HCT116 (cell line): ENCODE data around the gene EEFSEC. TPM values are rescaled to one million over a fixed set of nuclear protein-coding genes. Genes with fewer than 3 reads are reported as not detected.

Source experiments
- ATAC-seq: fragments of 200-7000 bp; cut with Tn5 transposase; 2 replicates; pipeline ENCODE4 v1.9.1; 2020; ENCODE audit warnings: mild to moderate bottlenecking, moderate library complexity
- BruUV-seq: library from RNA; stranded (reverse); fragments of 400-500 nt; replicated peaks from 2 replicates; lab custom pipeline; 2021; lab: Mats Ljungman, UMichigan
- CTCF ChIA-PET: fragments of 300-600 bp; sonication (Branson Sonifier 250); formaldehyde crosslinking; loops from one replicate; lab custom pipeline; 2021; ENCODE audit warnings: antibody characterized with exemption; lab: Charles Lee
- POLR2A ChIA-PET: fragments of 300-600, 350-600 bp; sonication (Branson Sonifier 250); formaldehyde crosslinking; loops from one replicate; lab custom pipeline; 2021; ENCODE audit warnings: antibody characterized with exemption; lab: Charles Lee
- RAD21 ChIA-PET, 2 experiments: fragments of 300-600 bp; sonication (Branson Sonifier 250); formaldehyde crosslinking; loops; one replicate each; lab custom pipeline; 2023; ENCODE audit warnings: low total read pairs in 2 of 2; ENCODE audit not compliant: uncharacterized antibody in 2 of 2, unreplicated experiment in 2 of 2, low non-redundant PET in 1 of 2; lab: Charles Lee
- DNase-seq: peaks from one replicate; pipeline ENCODE4 v3.0.0-alpha.2; 2010; ENCODE audit warnings: low read depth, low spot score
- H2AFZ ChIP-seq: fragments of 200-600 bp; shearing (Covaris generic), sonication (generic); 2 replicates; pipeline ENCODE4 v1.6.1; 2017; ENCODE audit warnings: low read depth, mixed run types, mixed read lengths, antibody characterized with exemption, low read length; ENCODE audit not compliant: poor library complexity, severe bottlenecking
- H3K27ac ChIP-seq: 2 replicates; pipeline ENCODE4 v1.5.1; 2012; ENCODE audit warnings: low read depth, low read length
- H3K27me3 ChIP-seq: fragments of 200-600 bp; sonication (generic); 2 replicates; pipeline ENCODE4 v1.6.1; 2016; ENCODE audit warnings: mixed run types, low read length, mixed read lengths; ENCODE audit not compliant: insufficient read depth
- H3K36me3 ChIP-seq, 2 experiments: fragments of 200-500 bp in 1 of 2; fragments of 200-600 bp in 1 of 2; sonication (Bioruptor generic) in 1 of 2; sonication (generic) in 1 of 2; 2 replicates each; pipeline versions ENCODE4 v1.5.1 to v1.6.1; 2014 to 2016; ENCODE audit warnings: low read length in 2 of 2, inconsistent platforms in 1 of 2, mixed read lengths in 1 of 2, mixed run types in 1 of 2; ENCODE audit not compliant: insufficient read depth in 2 of 2, control insufficient read depth in 1 of 2
- H3K4me1 ChIP-seq, 2 experiments: fragments of 200-600 bp in 1 of 2; sonication (generic) in 1 of 2; 2 replicates each; pipeline versions ENCODE4 v1.5.1 to v1.6.1; 2012 to 2017; ENCODE audit warnings: low read length in 2 of 2, inconsistent platforms in 1 of 2, mild to moderate bottlenecking in 1 of 2, mixed read lengths in 1 of 2, mixed run types in 1 of 2, moderate library complexity in 1 of 2; ENCODE audit not compliant: insufficient read depth in 2 of 2, control insufficient read depth in 1 of 2
- H3K4me2 ChIP-seq: fragments of 200-600 bp; sonication (generic); 2 replicates; pipeline ENCODE4 v1.6.1; 2017; ENCODE audit warnings: mixed run types, low read length, mixed read lengths
- H3K4me3 ChIP-seq, 2 experiments: fragments of 200-600 bp in 1 of 2; sonication (generic) in 1 of 2; replicated peaks in 1 of 2; 2 replicates each; pipeline ENCODE4 v1.5.1; 2011 to 2016; ENCODE audit warnings: low read length in 2 of 2, control low read depth in 1 of 2, low read depth in 1 of 2, mild to moderate bottlenecking in 1 of 2, mixed read lengths in 1 of 2, mixed run types in 1 of 2
- H3K79me2 ChIP-seq: fragments of 200-600 bp; sonication (generic); 2 replicates; pipeline ENCODE4 v1.6.1; 2017; ENCODE audit warnings: mild to moderate bottlenecking, mixed run types, low read length, moderate library complexity, mixed read lengths; ENCODE audit not compliant: insufficient read depth
- H3K9ac ChIP-seq: fragments of 200-600 bp; sonication (generic); 2 replicates; pipeline ENCODE4 v1.6.1; 2016; ENCODE audit warnings: low read length, mixed read lengths
- H3K9me2 ChIP-seq: fragments of 200-600 bp; sonication (generic), shearing (Covaris generic); 2 replicates; pipeline ENCODE4 v1.6.1; 2017; ENCODE audit warnings: mixed run types, mild to moderate bottlenecking, moderate library complexity; ENCODE audit not compliant: insufficient read depth
- H3K9me3 ChIP-seq, 2 experiments: fragments of 200-500 bp in 1 of 2; fragments of 200-600 bp in 1 of 2; sonication (Bioruptor generic) in 1 of 2; sonication (generic) in 1 of 2; 2 replicates each; pipeline ENCODE4 v1.6.1; 2014 to 2017; ENCODE audit warnings: low read length in 2 of 2, mixed read lengths in 2 of 2, inconsistent platforms in 1 of 2, low read depth in 1 of 2, mild to moderate bottlenecking in 1 of 2, mixed run types in 1 of 2, moderate library complexity in 1 of 2; ENCODE audit not compliant: control insufficient read depth in 1 of 2, insufficient read depth in 1 of 2
- H4K20me1 ChIP-seq: fragments of 200-600 bp; sonication (generic), shearing (Covaris generic); 2 replicates; pipeline ENCODE4 v1.6.1; 2017; ENCODE audit warnings: mixed run types, mild to moderate bottlenecking, moderate library complexity; ENCODE audit not compliant: insufficient read depth
- ATF3 ChIP-seq: IDR thresholded peaks from 2 replicates; pipeline ENCODE4 v1.6.1; 2012
- CEBPB ChIP-seq: IDR thresholded peaks from 2 replicates; pipeline ENCODE4 v1.6.1; 2012; ENCODE audit warnings: low read depth
- EGR1 ChIP-seq: IDR thresholded peaks from 2 replicates; pipeline ENCODE4 v1.6.1; 2012; ENCODE audit warnings: low read depth
- EZH2 ChIP-seq: fragments of 200-600 bp; sonication (generic); IDR thresholded peaks from 2 replicates; pipeline ENCODE4 v1.6.1; 2017; ENCODE audit warnings: antibody characterized with exemption, mixed run types
- EZH2phosphoT487 ChIP-seq: fragments of 200-600 bp; IDR thresholded peaks from 2 replicates; pipeline ENCODE4 v1.6.1; 2018; ENCODE audit warnings: antibody characterized with exemption, borderline replicate concordance
- JUND ChIP-seq: IDR thresholded peaks from 2 replicates; pipeline ENCODE4 v1.6.1; 2012
- MAX ChIP-seq: IDR thresholded peaks from 2 replicates; pipeline ENCODE4 v1.6.1; 2012
- POLR2A ChIP-seq: IDR thresholded peaks from 2 replicates; pipeline ENCODE4 v1.7.0; 2011; ENCODE audit warnings: borderline replicate concordance; ENCODE audit not compliant: insufficient read depth, insufficient read length; ENCODE audit errors: extremely low read depth
- POLR2AphosphoS5 ChIP-seq: IDR thresholded peaks from 2 replicates; pipeline ENCODE4 v1.6.1; 2011; ENCODE audit warnings: mild to moderate bottlenecking, low read depth, low read length, moderate library complexity
- RAD21 ChIP-seq: IDR thresholded peaks from 2 replicates; pipeline ENCODE4 v1.6.1; 2012; ENCODE audit warnings: low read depth, mild to moderate bottlenecking
- REST ChIP-seq: IDR thresholded peaks from 2 replicates; pipeline ENCODE4 v1.6.1; 2012; ENCODE audit warnings: low read depth
- SIN3A ChIP-seq: IDR thresholded peaks from 2 replicates; pipeline ENCODE4 v1.6.1; 2012; ENCODE audit warnings: low read depth
- SP1 ChIP-seq: IDR thresholded peaks from 2 replicates; pipeline ENCODE4 v1.6.1; 2012; ENCODE audit warnings: low read depth
- SRF ChIP-seq: IDR thresholded peaks from 2 replicates; pipeline ENCODE4 v1.6.1; 2012; ENCODE audit warnings: low read depth
- YY1 ChIP-seq: IDR thresholded peaks from 2 replicates; pipeline ENCODE4 v1.6.1; 2011; ENCODE audit warnings: low read length, low read depth, moderate library complexity, mild to moderate bottlenecking; ENCODE audit not compliant: insufficient replicate concordance; ENCODE audit errors: extremely low read depth
- ZFX ChIP-seq: fragments of 450-650 bp; IDR thresholded peaks from 2 replicates; pipeline ENCODE4 v1.6.1; 2017
- ZNF274 ChIP-seq: fragments of 200-500 bp; sonication (Bioruptor generic); IDR thresholded peaks from 2 replicates; pipeline ENCODE4 v1.6.1; 2014; ENCODE audit warnings: mild to moderate bottlenecking, low read depth, low read length, inconsistent platforms
- intact Hi-C: fragments of 100-400 bp; cut with micrococcal nuclease; formaldehyde crosslinking; loops from 2 replicates; pipeline ENCODE4 v1.10.0; 2022
- total RNA-seq: library from RNA; stranded (reverse); gene quantifications from one replicate; pipeline ENCODE4 v1.2.1, GENCODE V29; 2021; ENCODE audit not compliant: unreplicated experiment

The EEFSEC gene
- total RNA-seq, 1 experiment from 2014 or later: 16.1 TPM

- TF ChIP-seq REST: no peak
Measured at GRCh38 chr3:128192131-128192530, 38.9 kb downstream of the EEFSEC start (continued).

GRCh38 chr3:128193168-128193567, 39.9 kb downstream of the EEFSEC start:
- H3K4me2 ChIP-seq: no peak overlapping the region
- H4K20me1 ChIP-seq: no peaks in the 10 kb centered on the region
- no peaks in the 10 kb centered on the region for H3K27me3 ChIP-seq
- CTCF ChIA-PET: no interaction called here
- RAD21 ChIA-PET: no interaction called here
- no peaks in the 10 kb centered on the region for H3K4me1 ChIP-seq
- intact Hi-C loops: no loop called here
- H3K9me2 ChIP-seq: no peaks in the 10 kb centered on the region
- ATAC-seq (no peak), DNase-seq (no peak)
- no peaks in the 10 kb centered on the region for H3K36me3 ChIP-seq
- H3K9ac ChIP-seq: no peak overlapping the region
- H2AFZ ChIP-seq: no peak overlapping the region
- H3K4me3 ChIP-seq: no peak overlapping the region
- POLR2A ChIA-PET: no interaction called here
- H3K27ac ChIP-seq: no peak overlapping the region
- peaks cover 4% of the 10 kb centered on the region; the same call in 1 of the 2 replicates for H3K79me2 ChIP-seq
- BruUV-seq: no TSS peak
- TF ChIP-seq REST (no peak), MAX (no peak), YY1 (no peak), POLR2A (no peak), ZFX (no peak), JUND (no peak), EGR1 (no peak), SIN3A (no peak), EZH2phosphoT487 (no peak), ZNF274 (no peak), SRF (no peak), ATF3 (no peak), POLR2AphosphoS5 (no peak), EZH2 (no peak), RAD21 (no peak), CEBPB (no peak), SP1 (no peak)
- no peaks in the 10 kb centered on the region for H3K9me3 ChIP-seq
